H1 (cell line): ENCODE results near the gene PBOV1. TPM values are rescaled to one million over a fixed set of nuclear protein-coding genes. Genes with fewer than 3 reads are reported as not detected.

ENCODE experiments used
- CTCF ChIA-PET: fragments of 300-600 bp; sonication (Branson Sonifier 250); formaldehyde crosslinking; loops from one replicate; lab custom pipeline; 2021; ENCODE audit not compliant: partially characterized antibody; lab: Charles Lee
- POLR2A ChIA-PET: fragments of 300-600 bp; sonication (Branson Sonifier 250); formaldehyde crosslinking; loops from one replicate; lab custom pipeline; 2021; ENCODE audit warnings: inconsistent platforms; ENCODE audit not compliant: partially characterized antibody; lab: Charles Lee
- DNase-seq, 2 experiments: peaks; one replicate each; pipeline versions ENCODE4 v3.0.0 to v3.0.0-alpha.2; 2010 to 2022; ENCODE audit warnings: low spot score in 2 of 2, low read depth in 1 of 2, mixed read lengths in 1 of 2
- FAIRE-seq: peaks from 2 replicates; lab custom pipeline; 2011; peaks lifted over from hg19 to GRCh38; lab: Jason Lieb, UNC
- H2AFZ ChIP-seq: 2 replicates; pipeline ENCODE4 v1.8.1; 2012; ENCODE audit warnings: low read length, inconsistent platforms
- H2AK5ac ChIP-seq: 2 replicates; pipeline ENCODE4 v1.6.1; 2013; ENCODE audit warnings: low read depth, low read length
- H2BK120ac ChIP-seq: replicated peaks from 2 replicates; pipeline ENCODE3; 2013; ENCODE audit warnings: low read depth, low read length, inconsistent platforms
- H2BK12ac ChIP-seq: 2 replicates; pipeline ENCODE4 v1.6.1; 2013; ENCODE audit warnings: low read depth, low read length
- H2BK15ac ChIP-seq: 2 replicates; pipeline ENCODE4 v1.6.1; 2013; ENCODE audit warnings: low read length
- H2BK20ac ChIP-seq: 2 replicates; pipeline ENCODE4 v1.6.1; 2013; ENCODE audit warnings: low read length
- H2BK5ac ChIP-seq: 2 replicates; pipeline ENCODE4 v1.6.1; 2013; ENCODE audit warnings: low read depth, low read length
- H3K14ac ChIP-seq: 2 replicates; pipeline ENCODE4 v1.6.1; 2013; ENCODE audit warnings: inconsistent platforms; ENCODE audit not compliant: insufficient read length
- H3K18ac ChIP-seq: 2 replicates; pipeline ENCODE4 v1.6.1; 2013; ENCODE audit warnings: low read length; ENCODE audit errors: extremely low read depth
- H3K23ac ChIP-seq: 2 replicates; pipeline ENCODE4 v1.6.1; 2013; ENCODE audit warnings: inconsistent platforms; ENCODE audit not compliant: insufficient read length
- H3K23me2 ChIP-seq: 2 replicates; pipeline ENCODE4 v1.6.1; 2013; ENCODE audit warnings: low read depth, low read length
- H3K27ac ChIP-seq: 2 replicates; pipeline ENCODE4 v1.6.1; 2011; ENCODE audit warnings: low read depth, low read length, inconsistent platforms
- H3K27me3 ChIP-seq, 4 experiments: replicated peaks in 1 of 4; 1 replicate in 1 of 4; 2 replicates in 3 of 4; pipeline versions ENCODE4 v1.6.1 to v1.8.1; 2011 to 2013; ENCODE audit warnings: low read length in 3 of 4, mild to moderate bottlenecking in 3 of 4, inconsistent platforms in 2 of 4, mixed read lengths in 2 of 4, moderate library complexity in 1 of 4; ENCODE audit not compliant: control insufficient read depth in 3 of 4, insufficient read depth in 3 of 4; ENCODE audit errors: extremely low read depth in 1 of 4
- H3K36me3 ChIP-seq, 4 experiments: 2 replicates each; pipeline versions ENCODE4 v1.6.1 to v1.8.1; 2011 to 2013; ENCODE audit warnings: mild to moderate bottlenecking in 4 of 4, low read length in 3 of 4, moderate library complexity in 2 of 4, control low read depth in 1 of 4, inconsistent platforms in 1 of 4; ENCODE audit not compliant: insufficient read depth in 4 of 4, control insufficient read depth in 2 of 4
- H3K4ac ChIP-seq: replicated peaks from 2 replicates; pipeline ENCODE3; 2013; ENCODE audit warnings: low read length, low read depth, mixed read lengths, inconsistent platforms; ENCODE audit not compliant: insufficient read length
- H3K4me1 ChIP-seq, 4 experiments: replicated peaks in 1 of 4; 1 replicate in 1 of 4; 2 replicates in 3 of 4; pipeline versions ENCODE4 v1.6.1 to v1.8.1; 2011 to 2013; ENCODE audit warnings: low read length in 3 of 4, inconsistent platforms in 2 of 4, mixed read lengths in 1 of 4; ENCODE audit not compliant: insufficient read depth in 4 of 4, control insufficient read depth in 3 of 4
- H3K4me2 ChIP-seq, 2 experiments: 2 replicates each; pipeline versions ENCODE4 v1.6.1 to v1.8.1; 2011 to 2013; ENCODE audit warnings: low read depth in 2 of 2, low read length in 2 of 2, control low read depth in 1 of 2, inconsistent platforms in 1 of 2, mild to moderate bottlenecking in 1 of 2; ENCODE audit not compliant: insufficient read depth in 1 of 2
- H3K4me3 ChIP-seq, 4 experiments: fragments of 200-600, 300-600 bp in 1 of 4; sonication (generic), shearing (Covaris generic), sonication (Bioruptor Twin) in 1 of 4; 2 replicates each; pipeline versions ENCODE4 v1.5.1 to v1.8.1; 2011 to 2016; ENCODE audit warnings: low read length in 4 of 4, low read depth in 3 of 4, control low read depth in 2 of 4, inconsistent platforms in 2 of 4, mild to moderate bottlenecking in 2 of 4, mixed read lengths in 1 of 4, moderate library complexity in 1 of 4; ENCODE audit not compliant: insufficient read depth in 2 of 4; ENCODE audit errors: extremely low read depth in 1 of 4
- H3K56ac ChIP-seq: replicated peaks from 2 replicates; pipeline ENCODE3; 2013; ENCODE audit warnings: low read depth, mild to moderate bottlenecking, mixed read lengths, low read length, inconsistent platforms; ENCODE audit not compliant: insufficient read length
- H3K79me1 ChIP-seq: 2 replicates; pipeline ENCODE4 v1.6.1; 2013; ENCODE audit warnings: low read depth, low read length, control low read depth
- H3K79me2 ChIP-seq, 2 experiments: 2 replicates each; pipeline versions ENCODE4 v1.6.1 to v1.8.1; 2012 to 2013; ENCODE audit warnings: low read length in 2 of 2, mild to moderate bottlenecking in 2 of 2, inconsistent platforms in 1 of 2; ENCODE audit not compliant: insufficient read depth in 2 of 2, control insufficient read depth in 1 of 2
- H3K9ac ChIP-seq, 4 experiments: replicated peaks in 1 of 4; 1 replicate in 1 of 4; 2 replicates in 3 of 4; pipeline versions ENCODE4 v1.6.1 to v1.8.1; 2011 to 2013; ENCODE audit warnings: low read depth in 3 of 4, low read length in 3 of 4, control low read depth in 2 of 4, mild to moderate bottlenecking in 2 of 4, moderate library complexity in 2 of 4, inconsistent platforms in 1 of 4; ENCODE audit errors: extremely low read depth in 1 of 4
- H3K9me3 ChIP-seq, 2 experiments: 2 replicates each; pipeline versions ENCODE4 v1.6.1 to v1.8.1; 2012 to 2013; ENCODE audit warnings: mild to moderate bottlenecking in 2 of 2, moderate library complexity in 2 of 2, control low read depth in 1 of 2, inconsistent platforms in 1 of 2, low read depth in 1 of 2, low read length in 1 of 2, mixed read lengths in 1 of 2; ENCODE audit not compliant: insufficient read depth in 2 of 2
- H4K20me1 ChIP-seq, 2 experiments: replicated peaks in 1 of 2; 2 replicates each; pipeline versions ENCODE3 to v1.8.1; 2011 to 2013; ENCODE audit warnings: inconsistent platforms in 2 of 2, low read length in 2 of 2, mild to moderate bottlenecking in 1 of 2; ENCODE audit not compliant: insufficient read depth in 2 of 2, control insufficient read depth in 1 of 2
- H4K5ac ChIP-seq: 2 replicates; pipeline ENCODE4 v1.6.1; 2013; ENCODE audit warnings: low read length, low read depth, mixed read lengths, inconsistent platforms; ENCODE audit not compliant: insufficient read length
- H4K8ac ChIP-seq: 2 replicates; pipeline ENCODE4 v1.8.0; 2013; ENCODE audit warnings: mild to moderate bottlenecking, moderate library complexity, low read length, inconsistent platforms; ENCODE audit not compliant: insufficient read depth; ENCODE audit errors: extremely low read depth
- H4K91ac ChIP-seq: replicated peaks from 2 replicates; pipeline ENCODE3; 2013; ENCODE audit warnings: low read length, mixed read lengths, inconsistent platforms; ENCODE audit not compliant: insufficient read length
- BCL11A ChIP-seq, 2 experiments: IDR thresholded peaks; one replicate each; pipeline ENCODE4 v1.6.1; 2011; ENCODE audit warnings: low read depth in 2 of 2, low read length in 2 of 2, mild to moderate bottlenecking in 2 of 2
- CBX8 ChIP-seq: fragments of 300-800, 300-1000 bp; sonication (generic); IDR thresholded peaks from 2 replicates; pipeline ENCODE4 v1.7.1; 2016; ENCODE audit warnings: low read depth, low read length, borderline replicate concordance
- CTBP2 ChIP-seq: IDR thresholded peaks from 2 replicates; pipeline ENCODE4 v1.7.0; 2011; ENCODE audit warnings: borderline replicate concordance, mild to moderate bottlenecking, moderate library complexity, mixed read lengths, low read length; ENCODE audit not compliant: insufficient read depth, insufficient read length
- GTF2F1 ChIP-seq: IDR thresholded peaks from 2 replicates; pipeline ENCODE4 v1.6.1; 2012; ENCODE audit warnings: low read depth, low read length, improper control_type of control experiment, borderline replicate concordance
- HDAC6 ChIP-seq: IDR thresholded peaks from one replicate; pipeline ENCODE4 v1.7.1; 2012; ENCODE audit warnings: low read depth, mild to moderate bottlenecking, inconsistent platforms, low read length, moderate library complexity
- KDM4A ChIP-seq: IDR thresholded peaks from one replicate; pipeline ENCODE4 v1.7.1; 2012; ENCODE audit warnings: low read depth, mild to moderate bottlenecking, moderate library complexity, low read length, inconsistent platforms; ENCODE audit not compliant: severe bottlenecking
- MAFK ChIP-seq: IDR thresholded peaks from 2 replicates; pipeline ENCODE4 v1.6.1; 2012; ENCODE audit warnings: low read depth, mild to moderate bottlenecking, improper control_type of control experiment, low read length
- PHF8 ChIP-seq: fragments of 200-600 bp; sonication (generic); conservative IDR thresholded peaks from 2 replicates; pipeline ENCODE4 v1.7.1; 2012; ENCODE audit warnings: low read depth, mild to moderate bottlenecking, inconsistent platforms, low read length, moderate library complexity
- POLR2AphosphoS5 ChIP-seq: IDR thresholded peaks from 2 replicates; pipeline ENCODE4 v1.6.1; 2011; ENCODE audit warnings: low read depth, low read length
- RAD21 ChIP-seq, 2 experiments: IDR thresholded peaks in 1 of 2; conservative IDR thresholded peaks in 1 of 2; 2 replicates each; pipeline ENCODE4 v1.6.1; 2011; ENCODE audit warnings: low read depth in 2 of 2, low read length in 2 of 2, improper control_type of control experiment in 1 of 2, inconsistent platforms in 1 of 2, mild to moderate bottlenecking in 1 of 2, moderate library complexity in 1 of 2
- RBBP5 ChIP-seq: IDR thresholded peaks from 2 replicates; pipeline ENCODE4 v1.7.1; 2012; ENCODE audit warnings: low read depth, mild to moderate bottlenecking, inconsistent platforms, low read length, moderate library complexity, borderline replicate concordance
- SP1 ChIP-seq: IDR thresholded peaks from 2 replicates; pipeline ENCODE4 v1.6.1; 2011; ENCODE audit warnings: low read depth, low read length
- TAF1 ChIP-seq: IDR thresholded peaks from 2 replicates; pipeline ENCODE4 v1.6.1; 2011; ENCODE audit warnings: mild to moderate bottlenecking, low read depth, low read length
- WGBS, 2 experiments: shearing (Covaris generic) in 1 of 2; methylation state at CpG; one replicate each; pipeline versions ENCODE4 v1.1.6 to v1.1.7; 2013 to 2015; ENCODE audit warnings: low lambda C conversion rate in 2 of 2, mixed read lengths in 2 of 2, inconsistent platforms in 1 of 2, low coverage in 1 of 2, missing lambda C conversion rate in 1 of 2; ENCODE audit not compliant: insufficient replicate concordance in 2 of 2, insufficient coverage in 1 of 2, insufficient read length in 1 of 2; ENCODE audit errors: extremely low coverage in 1 of 2, missing lambda C conversion rate in 1 of 2; 5-methylcytosine and 5-hydroxymethylcytosine counted together
- polyA plus RNA-seq, 7 experiments: library from polyadenylated mRNA; depleted of rRNA in 3 of 7; stranded (reverse) in 5 of 7; unstranded in 2 of 7; fragments of >200 nt in 5 of 7; fragments of 200-250 nt in 2 of 7; gene quantifications; 1 replicate in 5 of 7; 2 replicates in 1 of 7; 4 replicates in 1 of 7; pipeline versions ENCODE4 v1.2.1 to v1.2.3, GENCODE V29; 2011 to 2013; ENCODE audit warnings: missing spikeins in 2 of 7, mixed read lengths in 2 of 7
- total RNA-seq: library from RNA; stranded (reverse); fragmentation: NEBNext Ultra II Directional; extraction: Animal tissue kit (Norgen Biotek cat#: 25700); gene quantifications from 2 replicates; pipeline ENCODE4 v1.2.1, GENCODE V29; 2021

The PBOV1 gene
- total and polyA plus RNA-seq, 2 of the 8 experiments (the other 6 are each of a cell fraction or from before 2014, with no cell fraction given): not detected

DNA sequence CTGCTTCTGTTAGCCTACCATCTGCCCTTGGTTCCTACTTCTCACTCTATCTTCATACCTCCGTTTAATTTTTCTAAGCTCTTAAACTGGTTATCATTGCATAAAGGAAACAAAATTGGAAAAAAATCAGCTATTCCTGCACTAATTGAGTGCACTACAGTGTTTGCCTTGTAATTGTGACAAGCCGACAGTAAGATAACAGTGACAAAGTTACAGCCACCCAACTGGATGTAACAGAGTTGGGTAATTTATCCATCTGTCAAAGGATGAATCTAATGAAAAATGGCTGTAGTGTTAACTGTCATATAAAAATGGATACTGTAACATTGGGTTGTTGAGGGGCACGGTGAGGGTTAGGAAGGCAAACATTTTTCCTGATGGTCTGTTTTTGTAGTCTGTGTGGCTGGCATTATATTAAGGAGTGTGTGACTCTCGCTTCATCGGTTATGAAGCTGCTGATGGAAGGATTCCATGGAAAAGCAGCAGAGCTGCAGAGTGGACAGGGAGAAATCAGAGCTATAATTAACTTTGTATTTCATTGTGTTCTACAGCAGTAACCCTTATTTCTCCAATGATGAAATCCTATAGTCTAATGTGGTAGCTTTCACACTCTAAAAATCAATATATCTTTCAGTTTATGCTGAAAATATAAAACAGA lies 12.7 kb downstream of the PBOV1 start:
- no peak overlapping the region for H2BK12ac ChIP-seq
- H2BK5ac ChIP-seq: no peak overlapping the region

More for the DNA sequence above, 12.7 kb downstream of the PBOV1 start:
- Histone ChIP-seq H3K4me3 (no peak overlapping the region), H3K27ac (no peak overlapping the region), H4K5ac (no peak overlapping the region), H3K4me1 (peaks cover 0 to 4% (median 0%) of the 10 kb centered on the region in 4 experiments; a peak in 1 of 7 replicates), H3K23me2 (no peaks in the 10 kb centered on the region), H3K23ac (no peak overlapping the region), H3K14ac (no peak overlapping the region), H3K9ac (no peak overlapping the region), H2AK5ac (no peak overlapping the region), H3K56ac (no peak overlapping the region), H3K79me1 (no peaks in the 10 kb centered on the region), H3K9me3 (no peaks in the 10 kb centered on the region), H3K27me3 (no peaks in the 10 kb centered on the region), H2BK15ac (no peak overlapping the region), H3K79me2 (no peaks in the 10 kb centered on the region), H3K4ac (no peak overlapping the region), H3K18ac (no peak overlapping the region), H4K8ac (no peak overlapping the region), H2AFZ (no peak overlapping the region), H3K36me3 (no peaks in the 10 kb centered on the region; a peak in 1 of 8 replicates), H4K91ac (no peak overlapping the region), H2BK120ac (no peak overlapping the region), H4K20me1 (no peaks in the 10 kb centered on the region), H3K4me2 (no peak overlapping the region), H2BK20ac (no peak overlapping the region)
- ChIA-PET POLR2A (no interaction called here), CTCF (interaction anchor here (1.0 kb wide), 1 partner anchor 89 kb away, joined by 6 read pairs; no protein-coding TSS in a partner anchor)
- TF ChIP-seq CBX8: no peak
- TF ChIP-seq CTBP2: no peak
- no peak for TF ChIP-seq GTF2F1
- TF ChIP-seq RAD21 (IDR thresholded peaks at IDR 0.05 in 1 of 2, conservative IDR thresholded peaks at IDR 0.05 in 1 of 2; ENCODE audit: low read depth in 2 of 2, low read length in 2 of 2): no peak
- no peak for TF ChIP-seq SP1
- no peak for TF ChIP-seq KDM4A
- TF ChIP-seq MAFK: no peak
- TF ChIP-seq HDAC6: no peak
- no peak for TF ChIP-seq RBBP5
- TF ChIP-seq POLR2AphosphoS5: no peak
- TF ChIP-seq PHF8: no peak
- no peak for TF ChIP-seq BCL11A (IDR thresholded peaks at IDR 0.05; ENCODE audit: low read depth in 2 of 2, low read length in 2 of 2)
- no peak for TF ChIP-seq TAF1
- WGBS, 2 experiments: 93% methylated on average over 5 of the region's 5 CpGs; no CpG with 5 or more reads in 1 of the 2 experiments
- FAIRE-seq (no peak), DNase-seq (no peak)
